ENCODE results near the gene ESRRB. TPM values are rescaled to one million over a fixed set of nuclear protein-coding genes. Genes with fewer than 3 reads are reported as not detected.

Gene ESRRB
- total RNA-seq, 6 donors from 2014 or later = 0.15 to 1.6 (median 0.30) TPM; not detected in 2

- H3K36me3 ChIP-seq = no peaks in the 10 kb centered on the region
- H3K27me3 ChIP-seq = no peaks in the 10 kb centered on the region
- 88% methylated on average over 1 of the region's 1 CpG for WGBS, 2 donors
- DNase-seq (no peak), ATAC-seq (ENCODE audit: low FRiP score in 2 of 2) (no peak)
- no peaks in the 10 kb centered on the region for H3K4me1 ChIP-seq
- no peaks in the 10 kb centered on the region for H3K9me3 ChIP-seq
- no peak overlapping the region for H3K27ac ChIP-seq
- no peak overlapping the region for H3K4me3 ChIP-seq
- TF ChIP-seq POLR2A (IDR thresholded peaks at IDR 0.05) (no peak), EP300 (IDR thresholded peaks at IDR 0.05) (no peak), CTCF (IDR thresholded peaks at IDR 0.05) (no peak)
Observed at GRCh38 chr14:76426161-76426696, 50.3 kb downstream of the ESRRB start.

GRCh38 chr14:76428611-76429010 lies 52.7 kb downstream of the ESRRB start:
- no peaks in the 10 kb centered on the region for H3K36me3 ChIP-seq
- TF ChIP-seq CTCF (IDR thresholded peaks at IDR 0.05) = no peak
- TF ChIP-seq POLR2AphosphoS5 (IDR thresholded peaks at IDR 0.05) = no peak
- TF ChIP-seq POLR2A (IDR thresholded peaks at IDR 0.05) = no peak
- no peak for TF ChIP-seq EP300 (IDR thresholded peaks at IDR 0.05)
- H3K27ac ChIP-seq = no peak overlapping the region
- no peaks in the 10 kb centered on the region for H3K4me1 ChIP-seq
- no peak for ATAC-seq (ENCODE audit: low FRiP score in 2 of 2)
- H3K9me3 ChIP-seq = no peaks in the 10 kb centered on the region
- 87 to 94% methylated on average over 6 to 7 of the region's 7 CpGs for WGBS, 2 donors
- H3K27me3 ChIP-seq = no peaks in the 10 kb centered on the region
- no peak for DNase-seq
- no peak overlapping the region for H3K4me3 ChIP-seq

GRCh38 chr14:76430017-76430416 lies 54.1 kb downstream of the ESRRB start:
- WGBS, 2 donors = 82 to 93% methylated on average over 1 of the region's 1 CpG
- no peak overlapping the region for H3K27ac ChIP-seq
- no peaks in the 10 kb centered on the region for H3K27me3 ChIP-seq
- no peak for DNase-seq
- TF ChIP-seq EP300 (IDR thresholded peaks at IDR 0.05) (no peak), CTCF (IDR thresholded peaks at IDR 0.05) (no peak), POLR2AphosphoS5 (IDR thresholded peaks at IDR 0.05) (no peak), POLR2A (IDR thresholded peaks at IDR 0.05) (no peak)
- no peak for ATAC-seq (ENCODE audit: low FRiP score in 2 of 2)
- H3K9me3 ChIP-seq = no peaks in the 10 kb centered on the region
- H3K36me3 ChIP-seq = no peaks in the 10 kb centered on the region
- no peak overlapping the region for H3K4me3 ChIP-seq
- no peaks in the 10 kb centered on the region for H3K4me1 ChIP-seq

- no peak overlapping the region for H3K4me3 ChIP-seq
- no peaks in the 10 kb centered on the region for H3K27me3 ChIP-seq
- TF ChIP-seq CTCF (IDR thresholded peaks at IDR 0.05) = no peak
- TF ChIP-seq POLR2A (IDR thresholded peaks at IDR 0.05) = no peak
- no peak for TF ChIP-seq POLR2AphosphoS5 (IDR thresholded peaks at IDR 0.05)
- TF ChIP-seq EP300 (IDR thresholded peaks at IDR 0.05) = no peak
- H3K4me1 ChIP-seq = no peaks in the 10 kb centered on the region
- no peak overlapping the region for H3K27ac ChIP-seq
- no peak for ATAC-seq (ENCODE audit: low FRiP score in 2 of 2)
- no peaks in the 10 kb centered on the region for H3K36me3 ChIP-seq
- 80 to 85% methylated on average over 1 to 4 of the region's 4 CpGs for WGBS, 2 donors
- no peaks in the 10 kb centered on the region for H3K9me3 ChIP-seq
- DNase-seq = no peak
Observed at GRCh38 chr14:76430475-76430980, 54.6 kb downstream of the ESRRB start.

- no peak overlapping the region for H3K27ac ChIP-seq
- H3K36me3 ChIP-seq = no peaks in the 10 kb centered on the region
- no peaks in the 10 kb centered on the region for H3K27me3 ChIP-seq
- 79 to 85% methylated on average over 4 to 9 of the region's 9 CpGs for WGBS, 2 donors
- no peak overlapping the region for H3K4me3 ChIP-seq
- TF ChIP-seq EP300 (IDR thresholded peaks at IDR 0.05) (no peak), POLR2AphosphoS5 (IDR thresholded peaks at IDR 0.05) (no peak)
- no peaks in the 10 kb centered on the region for H3K9me3 ChIP-seq
- ATAC-seq (ENCODE audit: low FRiP score in 2 of 2) (no peak), DNase-seq (no peak)
- H3K4me1 ChIP-seq = no peaks in the 10 kb centered on the region
Observed at GRCh38 chr14:76431538-76431937, 55.6 kb downstream of the ESRRB start.
